NOMO-1 treated with dmso at 0.1 percent for 144 hours (cell line): ENCODE data around the gene PIK3R5.
"Not testable (repeated sequence)": the region's sequence is repeated elsewhere in the genome, so short reads cannot be mapped to it uniquely, and the experiment has no call there.

Experiments
- DNase-seq: peaks from one replicate; lab custom pipeline; 2025; ENCODE audit not compliant: unreplicated experiment; lab: John Stamatoyannopoulos, UW

The PIK3R5 gene

GRCh38 chr17:8965394-8966168 lies at the start of gene PIK3R5:
Gene PIK3R5, minus strand, starts transcription at chr17:8965707. Its CDS starts 54,213 bp downstream, at chr17:8911494.
- DNase-seq, result peak; percentile 76

- DNase-seq, result no peak
Measured at GRCh38 chr17:9011001-9011400, 45.5 kb upstream of the PIK3R5 start.

GRCh38 chr17:9009737-9010136 lies 44.2 kb upstream of the PIK3R5 start:
- DNase-seq, result no peak

GRCh38 chr17:9009096-9009495 lies 43.6 kb upstream of the PIK3R5 start:
- no peak for DNase-seq

- DNase-seq, result no peak
Measured at GRCh38 chr17:9007052-9007714, 41.7 kb upstream of the PIK3R5 start.

GRCh38 chr17:9006175-9006767 lies 40.8 kb upstream of the PIK3R5 start:
- DNase-seq, result no peak

- DNase-seq, result no peak
Measured at GRCh38 chr17:9004961-9005285, 39.4 kb upstream of the PIK3R5 start.

GRCh38 chr17:9004132-9004960 lies 38.8 kb upstream of the PIK3R5 start:
- DNase-seq, result no peak

GRCh38 chr17:9003355-9004131 lies 38.0 kb upstream of the PIK3R5 start:
- no peak for DNase-seq

GRCh38 chr17:9002606-9003354 lies 37.3 kb upstream of the PIK3R5 start:
- peak; percentile 15 for DNase-seq

- DNase-seq, result no peak
Measured at GRCh38 chr17:9002227-9002605, 36.7 kb upstream of the PIK3R5 start.

- DNase-seq, result no peak
Measured at GRCh38 chr17:9001559-9001958, 36.1 kb upstream of the PIK3R5 start.

GRCh38 chr17:8997994-8998628 lies 32.6 kb upstream of the PIK3R5 start:
- DNase-seq, result peak; percentile 66

- DNase-seq, result no peak
Measured at GRCh38 chr17:8995711-8996110, 30.2 kb upstream of the PIK3R5 start.

GRCh38 chr17:8994319-8994718 lies 28.8 kb upstream of the PIK3R5 start:
- peak; percentile 4 for DNase-seq

- peak; percentile 62 for DNase-seq
Measured at GRCh38 chr17:8991514-8992285, 26.2 kb upstream of the PIK3R5 start.

- DNase-seq, result not testable (repeated sequence)
Measured at GRCh38 chr17:8988263-8988935, 22.9 kb upstream of the PIK3R5 start.

GRCh38 chr17:8986295-8986694 lies 20.8 kb upstream of the PIK3R5 start:
- DNase-seq, result no peak
